Measurements from ENCODE around the gene NSMCE4A. TPM values are rescaled to one million over a fixed set of nuclear protein-coding genes. Genes with fewer than 3 reads are reported as not detected.
A peak's percentile ranks its signal among the peaks of the same experiment; 100 is the strongest.

The NSMCE4A gene
- total RNA-seq, 4 donors from 2014 or later = 71.1 to 152 (median 92.7) TPM

DNA sequence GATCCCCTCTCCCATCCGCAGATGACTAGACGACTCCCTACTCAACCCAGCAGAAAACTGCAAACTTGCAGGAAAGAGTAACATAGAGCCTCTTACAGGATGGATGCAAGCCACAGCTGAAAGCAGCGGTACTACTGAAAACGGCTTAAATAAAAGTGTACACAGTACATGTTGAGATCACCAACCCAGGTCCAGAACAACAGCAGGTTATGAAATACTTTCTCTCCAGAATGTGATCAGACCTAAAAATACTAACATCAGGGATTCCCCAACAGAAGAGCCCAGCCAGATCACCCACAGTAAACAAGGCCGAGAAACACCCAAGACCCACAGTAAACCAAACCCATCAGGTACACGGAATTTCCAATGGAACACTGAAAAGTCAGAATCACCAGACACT lies 60.4 kb downstream of the NSMCE4A start:
- Histone ChIP-seq H3K9me3 (no peaks in the 10 kb centered on the region), H3K4me1 (peaks cover 0 to 8% (median 1%) of the 10 kb centered on the region in 4 donors), H3K36me3 (peaks cover 0 to 20% (median 7%) of the 10 kb centered on the region in 4 donors), H3K27ac (no peak overlapping the region), H3K27me3 (no peaks in the 10 kb centered on the region), H3K4me3 (no peak overlapping the region)
- no peak for DNase-seq
- TF ChIP-seq POLR2A (IDR thresholded peaks at IDR 0.05) (no peak), CTCF (IDR thresholded peaks at IDR 0.05) (no peak)
- intact Hi-C loops (cut with DNase I; ENCODE audit: low total_unique reads) (no loop called here), in situ Hi-C loops (cut with MboI; ENCODE audit: low pct_ligation_motif_present in 1 of 4, low pct_unique_long_range_greater_than_20kb in 1 of 4, low sequenced_read_pairs in 3 of 4) (no loop called here)
- WGBS, 2 donors (ENCODE audit: low coverage in 1 of 2) = 96 to 100% methylated on average over 6 of the region's 6 CpGs

- H3K4me3 ChIP-seq = no peak overlapping the region
- H3K9me3 ChIP-seq = no peaks in the 10 kb centered on the region
- peaks cover 0 to 8% (median 1%) of the 10 kb centered on the region in 4 donors for H3K4me1 ChIP-seq
- no peak overlapping the region for H3K27ac ChIP-seq
- in situ Hi-C loops (cut with MboI; ENCODE audit: low pct_ligation_motif_present in 1 of 4, low pct_unique_long_range_greater_than_20kb in 1 of 4, low sequenced_read_pairs in 3 of 4) = no loop called here
- H3K36me3 ChIP-seq = peaks cover 0 to 16% (median 8%) of the 10 kb centered on the region in 4 donors
- intact Hi-C loops (cut with DNase I; ENCODE audit: low total_unique reads) = no loop called here
- WGBS, 2 donors (ENCODE audit: low coverage in 1 of 2) = 89 to 90% methylated on average over 2 of the region's 2 CpGs
- H3K27me3 ChIP-seq = no peaks in the 10 kb centered on the region
- DNase-seq = no peak
- no peak for TF ChIP-seq CTCF (IDR thresholded peaks at IDR 0.05)
- TF ChIP-seq POLR2A (IDR thresholded peaks at IDR 0.05) = no peak
- TF ChIP-seq EP300 (IDR thresholded peaks at IDR 0.05; ENCODE audit: low read depth) = no peak
- TF ChIP-seq POLR2AphosphoS5 (IDR thresholded peaks at IDR 0.05) = no peak
Observed at GRCh38 chr10:121911421-121911697, 63.7 kb downstream of the NSMCE4A start.

DNA sequence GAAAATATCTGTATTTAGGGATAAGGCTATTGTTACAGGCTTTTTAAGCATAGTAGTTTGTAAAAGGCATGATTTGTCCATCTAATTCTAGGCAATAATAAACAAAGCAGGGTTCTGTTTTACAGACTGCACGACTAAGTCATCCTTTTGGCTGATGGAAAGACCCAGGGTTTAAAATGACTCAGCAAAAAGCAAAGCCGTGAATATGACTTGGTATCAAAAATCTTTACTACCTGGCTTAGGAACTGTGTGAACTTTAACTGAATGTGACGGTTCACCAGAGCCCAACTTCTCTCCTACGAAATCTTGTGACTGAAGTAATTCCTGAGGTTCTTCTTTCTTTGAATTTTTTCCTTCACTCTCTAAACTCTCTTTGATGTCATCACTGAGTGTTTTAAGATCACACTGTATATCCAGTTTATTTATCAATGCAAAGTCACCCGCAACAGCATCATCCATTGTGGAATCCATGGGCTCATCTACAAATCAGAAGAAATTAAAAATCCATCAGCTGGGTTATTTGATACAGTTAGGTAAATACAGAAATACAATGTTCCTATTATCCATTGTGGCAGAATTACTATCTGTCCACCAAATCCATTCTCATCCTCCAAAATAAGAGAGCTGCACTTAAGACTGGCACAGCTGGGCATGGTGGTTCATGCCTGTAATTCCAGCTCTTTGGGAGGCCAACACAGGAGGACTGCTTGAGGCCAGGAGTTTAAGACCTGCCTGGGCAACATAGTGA lies 64.2 kb downstream of the NSMCE4A start:
- peaks cover 0 to 8% (median 1%) of the 10 kb centered on the region in 4 donors for H3K4me1 ChIP-seq
- WGBS, 2 donors (ENCODE audit: low coverage in 1 of 2) = 50 to 56% methylated on average over 5 of the region's 5 CpGs
- TF ChIP-seq CTCF (IDR thresholded peaks at IDR 0.05) (no peak), POLR2AphosphoS5 (IDR thresholded peaks at IDR 0.05) (no peak), POLR2A (IDR thresholded peaks at IDR 0.05) (no peak), EP300 (IDR thresholded peaks at IDR 0.05; ENCODE audit: low read depth) (no peak)
- intact Hi-C loops (cut with DNase I; ENCODE audit: low total_unique reads) = no loop called here
- H3K4me3 ChIP-seq = no peak overlapping the region
- no peaks in the 10 kb centered on the region for H3K27me3 ChIP-seq
- in situ Hi-C loops (cut with MboI; ENCODE audit: low pct_ligation_motif_present in 1 of 4, low pct_unique_long_range_greater_than_20kb in 1 of 4, low sequenced_read_pairs in 3 of 4) = no loop called here
- no peak for DNase-seq
- H3K36me3 ChIP-seq = peaks cover 0 to 16% (median 8%) of the 10 kb centered on the region in 4 donors
- H3K9me3 ChIP-seq = no peaks in the 10 kb centered on the region
- peak overlapping the region in 2 of 4 donors; percentile 27 to 28 for H3K27ac ChIP-seq

Small RNAs within 50 kb of the gene (small RNA-seq; reads per million reads assigned to genes)
- 0 reads per million in 4 donors for gene RF02219

Other genes starting within 250 kb of the NSMCE4A start
- gene ATE1, start 47.2 kb downstream of the NSMCE4A start, total RNA-seq = 1,000 to 10,000 TPM in 1 of 4 donors, 10 to 100 TPM in 3; 25.3 to 1,446 (median 31.4) TPM
- 100 to 1,000 TPM in 2 of 4 donors, 10 to 100 TPM in 2; 65.9 to 178 (median 101) TPM for gene TACC2, start 13.9 kb upstream of the NSMCE4A start, total RNA-seq